GM10847 (cell line): Measurements from ENCODE around the gene PHLDA3.

Experiments
- POLR2A ChIP-seq: IDR thresholded peaks from 2 replicates; pipeline ENCODE4 v1.6.1; 2011; ENCODE audit not compliant: insufficient read length; ENCODE audit errors: extremely low read depth

Gene PHLDA3

DNA sequence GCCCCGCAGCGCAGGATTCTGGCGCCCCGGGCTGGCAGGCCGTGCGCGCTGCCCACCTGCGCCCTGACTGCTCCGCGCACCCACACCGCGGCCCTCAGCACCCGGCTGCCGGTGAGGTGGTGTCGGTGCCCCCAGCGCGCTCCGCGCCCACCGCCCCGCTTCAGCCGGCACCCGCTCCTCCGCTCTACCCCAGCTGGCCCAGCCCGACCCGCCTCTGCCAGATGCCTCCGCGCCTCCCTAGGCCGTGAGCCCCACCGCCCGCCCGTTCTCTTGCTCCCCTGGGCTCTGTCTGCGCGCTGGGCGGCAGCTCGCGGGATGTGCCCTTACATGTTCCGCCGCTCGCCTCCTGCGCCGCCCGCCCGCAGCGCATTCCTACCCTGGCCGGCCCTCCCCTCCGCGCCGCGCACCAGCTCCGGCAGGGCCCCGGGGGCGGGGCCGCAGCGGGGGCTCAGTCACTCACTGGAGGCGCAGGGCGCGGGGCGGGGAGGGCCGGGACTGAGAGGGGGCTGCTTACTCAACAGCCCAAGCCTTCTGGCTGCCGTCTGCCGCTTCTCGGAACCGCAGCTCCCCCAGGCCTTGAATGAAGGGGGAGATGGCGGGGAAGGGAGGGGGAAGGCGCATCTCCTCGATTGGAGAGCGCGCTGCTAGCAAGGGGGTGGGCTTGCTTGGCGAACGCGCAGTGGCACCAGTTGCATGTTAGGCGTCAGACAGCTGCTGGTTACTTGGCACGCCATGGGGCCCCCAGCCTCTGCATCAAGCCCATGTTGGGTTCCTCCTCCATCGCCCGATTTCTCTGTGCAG is at the start of gene PHLDA3:
PHLDA3 (minus strand) TSS at position 345 of the 801 bp plus-strand sequence. CDS start 402 bp downstream, outside the sequence.
- TF ChIP-seq POLR2A: peak; percentile 50

- no peak for TF ChIP-seq POLR2A
Observed at GRCh38 chr1:201518071-201518470, 49.1 kb upstream of the PHLDA3 start.

- TF ChIP-seq POLR2A: no peak
Observed at GRCh38 chr1:201517631-201518030, 48.6 kb upstream of the PHLDA3 start.

DNA sequence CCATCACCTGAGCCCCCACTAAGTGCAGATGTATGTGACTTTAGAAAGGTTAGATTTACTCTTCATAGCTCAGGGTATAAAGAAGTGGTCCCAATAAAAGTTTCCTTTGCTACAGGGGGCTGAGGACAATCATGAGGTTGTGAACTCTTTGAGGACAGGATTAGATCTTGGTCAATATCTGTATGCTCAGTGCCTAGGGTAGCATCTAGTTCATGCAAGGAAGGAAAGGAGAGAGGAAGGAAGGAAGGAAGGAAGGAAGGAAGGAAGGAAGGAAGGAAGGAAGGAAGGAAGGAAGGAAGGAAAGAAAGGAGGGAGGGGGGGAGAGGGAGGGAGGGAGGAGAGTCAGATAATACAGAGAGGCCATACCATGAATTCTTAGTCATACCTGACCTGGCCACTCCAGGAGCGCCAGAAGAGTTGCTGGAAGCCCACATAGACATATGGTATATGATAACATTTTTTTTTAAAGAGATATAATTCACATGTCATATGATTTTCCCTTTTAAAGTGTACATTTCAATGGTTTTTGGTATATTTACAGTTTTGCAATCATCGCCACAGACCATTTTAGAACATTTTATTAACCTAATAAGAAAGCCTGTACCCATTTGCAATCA is 47.6 kb upstream of the PHLDA3 start:
- no peak for TF ChIP-seq POLR2A

DNA sequence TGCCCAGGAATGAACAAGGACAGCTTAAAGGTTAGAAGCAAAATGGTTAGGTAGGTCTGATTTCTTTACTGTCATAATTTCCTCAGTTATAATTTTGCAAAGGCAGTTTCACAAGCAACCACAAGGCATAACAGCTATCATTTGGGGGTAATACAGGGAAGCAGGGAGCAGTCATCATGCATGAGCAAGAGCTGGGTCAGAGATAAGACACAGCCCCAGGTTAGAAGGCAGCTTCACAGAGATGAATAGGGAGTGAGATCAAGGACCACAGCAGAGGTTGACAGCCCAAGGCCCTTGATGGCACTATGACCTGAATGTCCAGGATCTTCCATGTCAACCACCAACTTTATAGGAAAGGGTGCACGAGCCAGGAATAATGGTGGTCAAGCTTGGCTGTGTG is 46.9 kb upstream of the PHLDA3 start:
- TF ChIP-seq POLR2A: no peak

- no peak for TF ChIP-seq POLR2A
Observed at GRCh38 chr1:201515062-201515750, 46.2 kb upstream of the PHLDA3 start.

DNA sequence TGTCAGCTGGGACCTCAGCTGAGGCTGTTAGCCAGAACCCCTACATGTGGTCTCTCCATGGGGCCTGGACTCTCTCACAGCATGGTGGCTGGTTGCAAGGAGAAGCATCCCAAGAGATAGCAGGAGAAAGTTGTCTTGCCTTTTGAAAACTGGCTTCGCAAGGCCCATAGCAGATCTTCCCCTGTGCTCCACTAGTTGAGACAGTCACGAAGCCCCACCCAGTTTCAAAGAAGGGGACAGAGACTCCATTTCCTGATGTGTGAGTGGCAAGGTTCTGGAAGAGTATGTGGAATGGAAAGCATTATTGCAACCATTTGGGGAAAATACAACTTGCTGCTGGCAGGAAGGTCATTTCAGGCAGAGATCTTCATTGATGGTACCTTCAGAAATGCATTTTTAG is 45.5 kb upstream of the PHLDA3 start:
- no peak for TF ChIP-seq POLR2A

- TF ChIP-seq POLR2A: no peak
Observed at GRCh38 chr1:201513498-201514243, 44.7 kb upstream of the PHLDA3 start.

DNA sequence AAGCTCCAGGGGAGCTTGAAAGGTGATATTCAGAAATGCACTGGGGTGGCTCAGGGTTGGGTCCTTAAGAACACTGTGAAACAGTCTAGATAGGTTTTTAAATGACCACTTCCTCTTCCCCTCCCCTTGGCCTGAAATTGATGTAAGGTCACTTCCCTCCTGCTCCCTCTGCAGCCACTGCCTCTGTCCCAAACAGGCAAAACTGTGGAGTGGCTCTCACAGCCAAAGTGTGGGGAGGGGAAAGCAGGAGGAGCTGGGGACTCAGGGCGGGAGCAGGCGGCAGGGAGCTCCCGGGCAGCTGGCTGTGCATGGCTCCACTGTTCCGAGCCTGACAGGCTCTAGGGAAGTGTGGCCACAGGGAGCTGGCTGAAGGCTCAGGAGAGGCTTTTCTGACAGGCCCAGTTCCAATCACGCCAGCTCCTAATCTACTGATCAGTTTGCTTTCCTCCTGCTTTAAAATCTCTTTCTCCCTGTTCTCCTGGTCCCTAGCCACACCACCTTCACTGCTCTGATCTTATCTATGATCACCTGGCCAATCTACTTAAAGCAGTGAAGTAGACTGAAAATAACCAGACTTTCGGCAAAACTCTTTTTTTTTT is 43.1 kb upstream of the PHLDA3 start:
- no peak for TF ChIP-seq POLR2A

- TF ChIP-seq POLR2A: no peak
Observed at GRCh38 chr1:201511396-201511940, 42.5 kb upstream of the PHLDA3 start.

- TF ChIP-seq POLR2A: no peak
Observed at GRCh38 chr1:201510734-201511133, 41.7 kb upstream of the PHLDA3 start.

- TF ChIP-seq POLR2A: no peak
Observed at GRCh38 chr1:201509601-201510374, 40.8 kb upstream of the PHLDA3 start.

DNA sequence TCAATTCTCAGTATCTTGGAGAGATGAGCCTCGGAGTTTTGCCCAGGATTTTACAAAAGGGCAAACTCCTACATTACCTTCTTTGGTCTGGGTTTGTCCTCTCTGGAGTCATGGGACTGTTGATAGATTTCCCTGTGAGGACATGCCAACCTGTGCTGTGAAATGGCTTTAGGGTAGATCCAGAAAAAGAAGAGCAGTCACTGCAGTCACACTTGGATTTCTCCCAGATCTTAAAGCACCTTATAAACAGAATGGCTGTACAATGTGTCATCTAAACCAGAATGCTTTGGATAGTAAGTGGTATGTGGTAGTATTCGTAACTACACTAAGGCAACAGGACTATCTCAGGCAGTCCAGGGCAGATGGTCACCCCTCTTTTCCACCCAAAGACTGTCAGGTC is 39.8 kb upstream of the PHLDA3 start:
- no peak for TF ChIP-seq POLR2A

- no peak for TF ChIP-seq POLR2A
Observed at GRCh38 chr1:201507360-201507675, 38.3 kb upstream of the PHLDA3 start.
